Measurements from ENCODE around the gene SHISAL1. TPM values are rescaled to one million over a fixed set of nuclear protein-coding genes. Genes with fewer than 3 reads are reported as not detected.

SHISAL1 gene
- 2.3 and 2.8 TPM in 2 replicates for total RNA-seq (ENCODE audit: low replicate concordance)
- long read RNA-seq, partial matches to known transcripts, result 0 of 2 reads
- long read RNA-seq, other reads (novel, unspliced or antisense), result 2 of 2 reads

DNA sequence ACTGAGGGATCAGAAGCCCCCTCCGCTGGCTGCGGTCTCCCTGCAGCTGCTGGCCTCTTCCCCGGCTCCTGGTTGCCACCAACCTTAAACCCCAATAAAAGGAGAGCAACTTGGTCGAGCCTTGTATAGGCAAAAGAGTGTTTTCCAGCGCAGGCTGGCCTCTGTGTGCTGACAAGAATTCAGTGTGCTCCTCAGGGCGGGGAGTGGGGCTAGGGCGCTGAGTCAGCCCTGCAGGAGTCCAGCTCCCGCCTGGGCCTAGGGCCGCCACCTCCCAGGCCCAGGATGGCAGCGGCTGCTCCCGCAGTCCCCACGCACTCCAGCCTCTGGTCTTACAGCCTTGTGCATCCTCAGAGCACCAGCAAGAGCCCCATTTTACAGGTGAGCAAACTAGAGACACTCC, at the start of gene SHISAL1:
TSS of gene SHISAL1 (minus strand) at position 186 of the 400 bp plus-strand sequence. CDS start 12,006 bp downstream, outside the sequence.
- H3K27ac Mint-ChIP-seq, result no peak within 1 kb of the TSS
- H3K4me3 Mint-ChIP-seq, result no peak within 1 kb of the TSS
- H3K4me1 Mint-ChIP-seq (ENCODE audit: unreplicated experiment), result peaks cover 9% of the 10 kb centered on the region
- no peaks in the 10 kb centered on the region for H3K36me3 Mint-ChIP-seq
- no peaks in the 10 kb centered on the region for H3K27me3 Mint-ChIP-seq
- TF ChIP-seq, protein P1, sequence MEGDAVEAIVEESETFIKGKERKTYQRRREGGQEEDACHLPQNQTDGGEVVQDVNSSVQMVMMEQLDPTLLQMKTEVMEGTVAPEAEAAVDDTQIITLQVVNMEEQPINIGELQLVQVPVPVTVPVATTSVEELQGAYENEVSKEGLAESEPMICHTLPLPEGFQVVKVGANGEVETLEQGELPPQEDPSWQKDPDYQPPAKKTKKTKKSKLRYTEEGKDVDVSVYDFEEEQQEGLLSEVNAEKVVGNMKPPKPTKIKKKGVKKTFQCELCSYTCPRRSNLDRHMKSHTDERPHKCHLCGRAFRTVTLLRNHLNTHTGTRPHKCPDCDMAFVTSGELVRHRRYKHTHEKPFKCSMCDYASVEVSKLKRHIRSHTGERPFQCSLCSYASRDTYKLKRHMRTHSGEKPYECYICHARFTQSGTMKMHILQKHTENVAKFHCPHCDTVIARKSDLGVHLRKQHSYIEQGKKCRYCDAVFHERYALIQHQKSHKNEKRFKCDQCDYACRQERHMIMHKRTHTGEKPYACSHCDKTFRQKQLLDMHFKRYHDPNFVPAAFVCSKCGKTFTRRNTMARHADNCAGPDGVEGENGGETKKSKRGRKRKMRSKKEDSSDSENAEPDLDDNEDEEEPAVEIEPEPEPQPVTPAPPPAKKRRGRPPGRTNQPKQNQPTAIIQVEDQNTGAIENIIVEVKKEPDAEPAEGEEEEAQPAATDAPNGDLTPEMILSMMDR (conservative IDR thresholded peaks at IDR 0.05), result no peak
- no peak for DNase-seq (ENCODE audit: extremely low spot score, unreplicated experiment)
- H3K9me3 Mint-ChIP-seq, result no peaks in the 10 kb centered on the region

DNA sequence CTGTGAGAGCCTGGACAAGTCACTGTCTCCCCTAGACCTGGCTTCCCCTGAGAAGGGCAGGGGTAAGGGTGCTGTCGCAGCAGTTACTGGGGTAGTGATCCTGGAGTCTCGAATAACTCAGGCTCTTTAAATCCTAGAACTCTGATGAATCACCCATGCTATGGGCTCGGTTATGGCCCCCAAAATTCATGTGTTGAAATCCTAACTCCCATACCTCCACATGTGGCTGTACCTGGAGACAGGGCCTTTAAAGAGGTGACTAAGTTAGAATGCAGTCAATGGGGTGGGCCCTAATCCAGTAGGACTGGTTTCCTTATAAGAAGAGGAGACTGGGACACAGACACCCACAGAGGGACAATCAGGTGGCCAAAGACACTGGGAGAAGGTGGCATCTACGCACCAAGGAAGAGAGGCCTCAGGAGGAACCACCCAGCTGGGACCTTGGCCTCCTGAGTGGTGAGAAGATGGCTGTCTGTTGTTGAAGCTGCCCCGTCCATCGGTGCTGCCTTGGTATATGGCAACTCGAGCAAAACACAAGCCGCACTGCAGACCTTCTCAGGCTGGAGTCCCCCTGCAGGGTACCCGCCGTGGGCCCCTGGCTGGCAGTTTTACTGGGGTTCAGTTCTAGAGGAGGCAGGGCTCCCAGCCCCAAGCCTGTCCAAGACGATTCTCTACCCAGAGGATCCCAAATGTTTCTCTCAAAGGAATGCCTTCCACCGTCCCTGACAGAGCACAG, 48.8 kb upstream of the SHISAL1 start:
- Mint-ChIP-seq H3K4me3 (no peak overlapping the region), H3K27ac (no peak overlapping the region), H3K4me1 (ENCODE audit: unreplicated experiment) (peaks cover 20% of the 10 kb centered on the region), H3K36me3 (no peaks in the 10 kb centered on the region), H3K9me3 (no peaks in the 10 kb centered on the region), H3K27me3 (no peaks in the 10 kb centered on the region)
- TF ChIP-seq, protein P1 (conservative IDR thresholded peaks at IDR 0.05), result no peak
- DNase-seq (ENCODE audit: extremely low spot score, unreplicated experiment), result no peak

DNA sequence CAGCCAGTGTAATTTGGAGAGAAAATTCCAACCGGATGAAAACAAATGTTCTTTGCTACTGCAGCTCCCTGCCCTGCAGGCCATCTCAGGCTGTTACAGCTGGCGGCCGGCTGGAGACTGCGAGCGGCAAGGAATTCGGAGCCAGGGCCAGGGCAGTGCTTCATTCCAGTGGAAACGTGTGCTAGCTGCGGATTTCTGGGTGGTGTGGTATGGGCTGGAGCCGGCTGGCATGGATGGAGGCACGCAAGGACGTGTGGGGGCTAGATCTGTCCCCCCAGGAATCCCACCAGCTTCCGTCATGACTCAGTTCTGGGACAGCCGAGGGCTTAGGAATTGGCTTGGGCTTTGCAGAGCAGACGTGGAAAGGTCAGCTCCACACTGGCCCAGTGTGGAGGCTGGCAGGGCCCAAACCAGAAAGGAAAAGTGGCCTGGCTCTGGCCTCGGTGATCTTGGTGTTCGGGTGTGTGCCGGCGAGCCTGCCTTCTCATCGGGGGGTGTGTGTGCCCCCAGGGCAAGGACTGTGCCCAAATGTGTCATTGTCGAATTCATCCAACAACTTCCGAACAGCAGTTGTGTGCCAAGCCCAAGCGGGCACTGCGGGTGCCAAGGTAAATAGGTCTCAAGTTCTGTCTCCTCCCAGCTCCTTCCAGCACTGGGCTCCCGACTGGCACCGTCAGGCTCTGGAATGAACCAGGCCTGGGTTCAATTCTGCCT, 48.1 kb upstream of the SHISAL1 start:
- TF ChIP-seq, protein P1 (conservative IDR thresholded peaks at IDR 0.05), result peak; percentile 45
- Mint-ChIP-seq H3K4me3 (no peak overlapping the region), H3K36me3 (no peaks in the 10 kb centered on the region), H3K27me3 (no peaks in the 10 kb centered on the region), H3K9me3 (no peaks in the 10 kb centered on the region), H3K4me1 (ENCODE audit: unreplicated experiment) (peaks cover 19% of the 10 kb centered on the region), H3K27ac (no peak overlapping the region)
- DNase-seq (ENCODE audit: extremely low spot score, unreplicated experiment), result no peak

DNA sequence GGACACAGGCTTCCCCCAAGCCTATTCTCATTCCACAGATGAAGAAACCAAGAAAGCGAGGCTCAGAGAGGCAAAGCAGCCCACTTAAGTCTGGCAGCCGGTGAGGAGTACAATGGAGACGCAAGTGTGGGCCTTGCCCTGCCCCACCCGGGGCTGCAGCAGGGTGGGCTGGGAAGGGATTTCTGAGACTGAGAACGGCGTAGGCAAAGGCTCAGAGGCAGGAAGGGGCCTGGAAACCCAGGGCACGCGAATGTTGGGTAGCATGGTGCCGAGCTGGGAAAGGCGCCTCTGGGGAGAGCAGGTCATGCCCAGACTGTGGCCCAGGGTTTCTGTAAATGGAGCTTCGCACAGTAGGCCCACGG, 47.5 kb upstream of the SHISAL1 start:
- H3K27ac Mint-ChIP-seq, result no peak overlapping the region
- H3K27me3 Mint-ChIP-seq, result no peaks in the 10 kb centered on the region
- no peaks in the 10 kb centered on the region for H3K9me3 Mint-ChIP-seq
- H3K36me3 Mint-ChIP-seq, result no peaks in the 10 kb centered on the region
- no peak for DNase-seq (ENCODE audit: extremely low spot score, unreplicated experiment)
- H3K4me3 Mint-ChIP-seq, result no peak overlapping the region
- H3K4me1 Mint-ChIP-seq (ENCODE audit: unreplicated experiment), result peaks cover 17% of the 10 kb centered on the region
- TF ChIP-seq, protein P1 (conservative IDR thresholded peaks at IDR 0.05), result no peak

DNA sequence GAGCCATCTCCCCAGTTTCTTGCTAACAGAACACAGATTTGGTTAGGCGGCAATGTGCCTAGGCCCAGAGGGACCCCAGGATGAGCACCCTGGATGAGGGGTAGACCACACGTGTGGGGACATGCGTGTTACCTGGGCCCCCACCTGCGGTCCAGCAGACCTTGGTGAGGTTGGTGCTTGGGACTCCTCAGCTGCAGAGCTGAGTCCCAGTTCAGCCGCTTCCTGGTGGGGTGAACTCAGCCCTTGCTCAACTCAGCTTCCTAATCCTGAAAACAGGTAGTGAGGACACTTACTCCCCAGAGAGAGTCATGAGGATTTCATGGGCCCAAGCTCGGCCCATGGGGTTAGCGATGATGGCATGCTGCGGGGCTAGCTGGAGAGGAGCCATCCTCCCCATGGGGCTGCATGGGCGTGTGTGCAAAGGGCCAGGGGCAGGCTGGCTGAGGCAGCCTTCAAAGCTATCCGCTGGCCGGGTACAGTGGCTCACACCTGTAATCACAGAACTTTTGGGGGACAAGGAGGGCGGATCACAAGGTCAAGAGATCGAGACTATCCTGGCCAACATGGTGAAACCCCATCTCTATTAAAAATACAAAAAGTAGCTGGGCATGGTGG, 46.9 kb upstream of the SHISAL1 start:
- Mint-ChIP-seq H3K9me3 (no peaks in the 10 kb centered on the region), H3K36me3 (no peaks in the 10 kb centered on the region), H3K27ac (no peak overlapping the region), H3K4me3 (no peak overlapping the region), H3K4me1 (ENCODE audit: unreplicated experiment) (peaks cover 11% of the 10 kb centered on the region), H3K27me3 (no peaks in the 10 kb centered on the region)
- TF ChIP-seq, protein P1 (conservative IDR thresholded peaks at IDR 0.05), result no peak
- DNase-seq (ENCODE audit: extremely low spot score, unreplicated experiment), result no peak
